Hippocampal formation (tissue), 2 donors: Measurements from ENCODE around the gene TFIP11.
A peak's percentile ranks its signal among the peaks of the same experiment; 100 is the strongest.

ENCODE experiments used
- DNase-seq, 2 donors: peaks; one replicate each; lab custom pipeline; 2025; lab: John Stamatoyannopoulos, UW

TFIP11 gene

GRCh38 chr22:26479043-26479791 lies 33.1 kb downstream of the TFIP11 start:
- DNase-seq, result peak in 1 of 2 donors; percentile 24

GRCh38 chr22:26477341-26477731 lies 34.9 kb downstream of the TFIP11 start:
- no peak for DNase-seq

- DNase-seq, result no peak
Measured at GRCh38 chr22:26476705-26477340, 35.5 kb downstream of the TFIP11 start.

- DNase-seq, result no peak
Measured at GRCh38 chr22:26474682-26475081, 37.6 kb downstream of the TFIP11 start.

GRCh38 chr22:26471522-26471921 lies 40.8 kb downstream of the TFIP11 start:
- no peak for DNase-seq

- no peak for DNase-seq
Measured at GRCh38 chr22:26470807-26471206, 41.5 kb downstream of the TFIP11 start.

- peak in 1 of 2 donors; percentile 11 for DNase-seq
Measured at GRCh38 chr22:26466196-26466595, 46.1 kb downstream of the TFIP11 start.

DNA sequence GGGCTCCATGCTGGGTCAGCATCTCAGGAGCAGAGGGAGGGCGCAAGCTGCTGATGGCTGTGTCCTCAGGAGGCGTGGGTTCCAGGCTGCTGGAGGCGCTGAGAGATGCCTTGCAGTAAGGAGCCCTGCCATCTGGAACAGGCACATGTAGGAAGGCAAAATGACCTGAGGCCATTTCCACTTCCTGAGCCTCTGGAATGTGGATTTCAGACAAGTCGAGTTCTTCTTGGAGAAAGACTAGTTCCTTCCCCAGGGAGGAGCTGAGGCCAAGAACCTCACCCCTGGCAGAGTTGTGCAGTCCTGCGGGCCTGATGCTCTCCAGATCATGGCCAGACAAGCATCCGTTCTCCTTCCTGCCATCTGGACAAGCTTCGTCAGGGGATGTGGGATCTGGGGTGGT lies 48.0 kb downstream of the TFIP11 start:
- DNase-seq, result no peak

- no peak for DNase-seq
Measured at GRCh38 chr22:26463688-26464087, 48.6 kb downstream of the TFIP11 start.

GRCh38 chr22:26463101-26463661 lies 49.1 kb downstream of the TFIP11 start:
- DNase-seq, result peak in 1 of 2 donors; percentile 27

DNA sequence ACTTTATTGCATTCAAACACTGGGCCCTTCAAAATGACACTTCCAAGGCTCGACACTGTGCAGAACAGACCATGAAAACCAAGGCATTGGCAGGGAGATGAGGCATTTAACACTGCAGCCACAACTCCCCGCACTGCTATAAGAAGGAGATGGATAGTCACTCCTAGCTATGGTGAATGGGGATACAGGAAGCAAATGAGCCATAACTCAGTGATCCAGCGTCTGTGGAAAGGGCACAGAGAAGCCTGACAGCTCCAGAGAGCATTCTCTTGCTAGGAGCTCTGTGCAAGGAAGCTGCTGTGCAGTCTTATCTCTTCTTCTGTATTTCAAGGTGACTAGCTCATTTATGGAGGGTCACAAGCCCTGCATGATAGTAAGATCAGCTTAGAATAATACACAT lies 49.6 kb downstream of the TFIP11 start:
- DNase-seq, result no peak

- no peak for DNase-seq
Measured at GRCh38 chr22:26462051-26462450, 50.2 kb downstream of the TFIP11 start.

DNA sequence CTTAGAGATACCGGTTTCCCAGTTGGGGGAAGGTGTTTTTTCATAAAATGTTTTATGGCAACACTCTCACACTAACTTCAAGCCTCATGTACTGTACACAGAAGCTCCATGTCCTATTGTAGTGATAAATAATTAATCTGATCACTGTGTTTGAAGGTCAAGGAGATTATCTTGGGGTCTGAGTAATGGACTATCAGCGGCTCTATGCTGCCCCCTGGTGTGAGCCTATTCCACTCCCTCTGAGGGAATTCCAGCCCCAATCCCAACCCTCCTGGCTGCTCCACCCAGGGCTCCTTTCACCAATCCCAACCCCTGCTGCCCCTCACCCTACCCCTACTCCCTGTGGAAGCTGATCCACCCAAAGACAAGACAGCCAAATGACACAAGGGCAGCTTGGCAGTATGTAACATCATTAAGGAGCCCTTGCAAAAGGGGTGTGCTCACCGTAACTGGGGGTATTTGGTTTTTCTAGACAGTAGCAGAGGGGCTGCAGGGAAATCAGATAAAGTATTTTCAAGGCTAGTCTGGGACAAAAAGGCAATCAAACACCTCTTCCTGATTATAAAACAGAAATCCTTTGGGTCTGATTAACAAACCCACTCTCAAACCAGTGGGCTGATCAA lies 51.0 kb downstream of the TFIP11 start:
- peak in 1 of 2 donors; percentile 2 for DNase-seq

- no peak for DNase-seq
Measured at GRCh38 chr22:26460202-26460601, 52.1 kb downstream of the TFIP11 start.

DNA sequence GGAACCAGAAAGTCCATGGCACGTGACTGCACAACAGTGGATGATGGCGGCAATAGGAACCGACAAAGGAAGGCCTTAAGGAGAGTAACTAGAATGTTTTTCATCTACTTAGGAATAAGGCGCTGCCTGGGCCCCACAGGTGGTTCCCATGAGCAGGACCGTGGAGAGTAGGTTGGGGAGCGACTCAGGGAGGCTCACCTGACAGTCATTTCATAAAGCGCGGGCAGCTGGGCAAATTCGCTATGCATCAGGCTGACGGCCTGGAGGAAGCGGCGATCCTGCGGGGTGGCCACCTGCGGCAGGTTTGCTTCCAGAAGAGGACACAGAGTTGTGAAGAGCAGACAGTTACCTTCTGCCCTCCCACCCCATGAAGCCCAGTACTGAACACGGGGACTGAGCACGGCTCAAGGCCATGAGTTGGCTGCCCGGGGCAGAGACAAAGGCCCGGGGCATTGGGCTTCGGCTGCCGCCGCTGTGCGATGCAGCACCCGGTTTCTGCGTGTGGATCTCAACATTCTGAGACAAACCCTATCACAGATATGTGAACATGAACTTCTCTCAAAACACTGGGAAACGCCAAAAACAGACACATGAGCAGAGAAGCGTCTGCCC lies 54.5 kb downstream of the TFIP11 start:
- DNase-seq, result no peak

GRCh38 chr22:26453812-26454500 lies 58.3 kb downstream of the TFIP11 start:
- DNase-seq, result no peak

- DNase-seq, result no peak
Measured at GRCh38 chr22:26453216-26453615, 59.1 kb downstream of the TFIP11 start.

- DNase-seq, result no peak
Measured at GRCh38 chr22:26452236-26453016, 59.8 kb downstream of the TFIP11 start.

DNA sequence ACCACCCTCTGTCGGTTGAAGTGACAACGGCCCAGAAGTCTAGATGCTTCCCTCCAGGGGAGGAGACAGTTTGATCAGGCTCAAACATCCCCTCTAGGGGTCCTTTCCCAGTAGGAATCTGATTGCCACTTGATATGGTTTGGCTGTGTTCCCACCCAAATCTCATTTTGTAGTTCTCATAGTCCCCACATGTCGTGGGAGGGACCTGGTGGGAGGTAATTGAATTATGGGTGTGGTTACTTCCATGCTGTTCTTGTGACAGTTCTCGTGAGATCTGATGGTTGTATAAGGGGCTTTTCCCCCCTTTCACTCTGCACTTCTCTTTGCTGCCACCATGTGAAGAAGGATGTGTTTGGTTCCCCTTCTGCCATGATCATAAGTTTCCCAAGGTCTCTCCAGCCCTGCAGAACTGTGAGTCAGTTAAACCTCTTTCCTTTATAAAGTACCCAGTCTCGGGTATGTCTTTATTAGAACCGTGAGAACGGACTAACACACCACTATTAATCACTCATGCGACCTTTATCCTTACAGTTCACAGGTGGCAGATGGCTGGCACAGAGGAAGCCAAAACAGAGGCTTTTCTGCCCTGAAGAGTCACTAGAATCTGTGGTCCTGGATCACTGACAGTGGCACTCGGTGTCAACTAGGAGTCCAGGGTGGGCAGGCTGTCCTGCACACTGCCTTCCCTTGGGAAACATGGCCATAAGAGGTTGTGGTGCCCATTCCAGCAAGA lies 61.7 kb downstream of the TFIP11 start:
- DNase-seq, result no peak

DNA sequence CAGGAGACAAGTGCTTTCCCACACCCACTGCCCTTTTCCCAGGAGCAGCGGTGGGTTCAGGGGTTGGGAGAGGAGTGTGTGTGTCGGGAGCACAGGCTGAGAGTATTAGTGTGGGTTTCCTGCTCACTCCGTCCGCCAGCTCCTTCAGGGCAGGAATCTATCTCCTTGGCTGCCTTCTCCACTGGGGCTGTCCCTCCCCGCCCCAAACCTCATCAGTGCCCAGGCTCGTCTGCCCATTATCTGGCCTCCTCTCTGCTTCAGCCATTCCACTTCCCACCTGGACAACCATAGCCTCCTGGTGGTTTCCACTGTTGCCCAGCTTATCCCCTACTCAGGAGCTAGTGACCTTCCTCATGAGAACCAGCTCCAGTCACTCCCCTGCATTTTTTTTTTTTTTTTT lies 63.3 kb downstream of the TFIP11 start:
- DNase-seq, result no peak
